ENCODE measurements around the gene HES4.
"Not testable (repeated sequence)": the region's sequence is repeated elsewhere in the genome, so short reads cannot be mapped to it uniquely, and the experiment has no call there.

Gene HES4

GRCh38 chr1:997993-998744 lies 1.7 kb downstream of the HES4 start:
- peak overlapping the region; percentile 95; the same call in 1 of the 2 replicates for H3K27ac ChIP-seq
- no peak for TF ChIP-seq ZFX (IDR thresholded peaks at IDR 0.05)
- TF ChIP-seq CTCF (conservative IDR thresholded peaks at IDR 0.05), result no peak

- TF ChIP-seq ZFX (IDR thresholded peaks at IDR 0.05) (no peak), CTCF (conservative IDR thresholded peaks at IDR 0.05) (no peak)
- H3K27ac ChIP-seq, result no peak overlapping the region
Observed at GRCh38 chr1:997713-997992, 2.2 kb downstream of the HES4 start.

GRCh38 chr1:996851-997712 lies 2.8 kb downstream of the HES4 start:
- no peak overlapping the region for H3K27ac ChIP-seq
- no peak for TF ChIP-seq CTCF (conservative IDR thresholded peaks at IDR 0.05)
- TF ChIP-seq ZFX (IDR thresholded peaks at IDR 0.05), result no peak

- TF ChIP-seq ZFX (IDR thresholded peaks at IDR 0.05) (no peak), CTCF (conservative IDR thresholded peaks at IDR 0.05) (no peak)
- H3K27ac ChIP-seq, result no peak overlapping the region
Observed at GRCh38 chr1:995665-996633, 3.9 kb downstream of the HES4 start.

- H3K27ac ChIP-seq, result not testable (repeated sequence)
Observed at GRCh38 chr1:994546-994945, 5.4 kb downstream of the HES4 start.

- no peak overlapping the region for H3K27ac ChIP-seq
- TF ChIP-seq CTCF (conservative IDR thresholded peaks at IDR 0.05) (no peak), ZFX (IDR thresholded peaks at IDR 0.05) (no peak)
Observed at GRCh38 chr1:993379-993995, 6.4 kb downstream of the HES4 start.

- H3K27ac ChIP-seq, result no peak overlapping the region
- TF ChIP-seq ZFX (IDR thresholded peaks at IDR 0.05), result no peak
- TF ChIP-seq CTCF (conservative IDR thresholded peaks at IDR 0.05), result no peak
Observed at GRCh38 chr1:992362-992761, 7.5 kb downstream of the HES4 start.
